GM21381 (cell line): ENCODE measurements around the gene EPAS1.

Experiments
- ATAC-seq: cut with Tn5 transposase; IDR thresholded peaks from one replicate; pipeline ENCODE4 v1.9.1; 2021; ENCODE audit warnings: mild to moderate bottlenecking, moderate library complexity; ENCODE audit not compliant: unreplicated experiment

EPAS1 gene

DNA sequence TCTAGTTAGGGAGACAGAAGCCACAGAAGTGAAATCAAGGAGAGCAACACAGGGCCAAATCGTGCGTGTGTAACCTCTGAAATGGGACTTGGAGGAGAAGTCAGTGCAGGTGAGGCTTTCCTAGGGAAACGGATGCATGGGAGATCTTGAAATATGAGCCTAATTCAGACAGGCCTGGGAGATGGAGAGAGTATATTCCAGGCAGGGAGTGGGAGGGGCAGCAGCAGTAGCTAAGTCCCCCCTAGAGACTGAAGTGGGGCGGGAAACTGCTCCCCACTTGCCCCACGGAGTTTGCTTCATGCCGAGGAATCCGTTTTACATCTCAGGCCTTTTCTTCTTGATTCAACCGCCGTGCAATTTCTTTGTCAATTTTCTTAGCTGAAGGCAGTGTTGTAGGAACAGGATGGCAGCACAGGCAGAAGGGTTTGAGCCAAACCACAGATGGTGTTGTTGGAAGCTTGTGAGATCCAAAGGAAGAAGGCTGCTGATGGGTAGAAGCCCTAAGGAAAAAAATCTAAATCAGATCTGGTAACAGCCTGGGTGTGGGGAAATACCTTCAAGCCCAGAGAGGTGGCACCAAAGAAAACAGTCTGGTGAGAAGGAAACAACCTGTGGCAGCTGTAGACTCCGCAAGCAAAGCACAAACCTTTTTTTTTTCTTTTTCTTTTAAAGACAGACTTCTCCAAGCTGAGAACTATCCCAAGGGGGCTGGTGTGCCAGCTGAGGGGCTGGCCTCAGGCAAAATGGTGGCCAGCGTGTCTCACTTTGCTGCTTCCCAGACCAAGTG lies 40.2 kb downstream of the EPAS1 start:
- ATAC-seq: no peak

DNA sequence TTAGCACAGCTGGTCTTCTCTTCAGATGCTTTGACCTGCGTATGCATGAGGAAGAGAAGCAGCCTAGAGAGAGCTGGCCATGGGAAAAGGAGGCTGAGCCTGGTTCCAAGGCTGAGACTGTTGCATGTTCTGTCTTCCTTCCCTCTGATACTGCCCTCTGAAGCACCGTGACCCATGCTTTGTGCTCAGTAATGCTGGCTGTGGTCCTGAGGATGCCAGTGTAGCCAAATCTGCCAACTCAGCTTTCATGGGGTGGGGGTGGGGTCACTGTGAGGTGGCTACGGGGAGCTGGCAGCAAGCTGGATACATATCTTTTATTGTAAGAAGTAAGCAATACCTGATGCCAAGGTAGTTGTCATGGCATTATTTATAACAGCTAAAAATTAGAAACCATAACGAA lies 41.5 kb downstream of the EPAS1 start:
- no peak for ATAC-seq

DNA sequence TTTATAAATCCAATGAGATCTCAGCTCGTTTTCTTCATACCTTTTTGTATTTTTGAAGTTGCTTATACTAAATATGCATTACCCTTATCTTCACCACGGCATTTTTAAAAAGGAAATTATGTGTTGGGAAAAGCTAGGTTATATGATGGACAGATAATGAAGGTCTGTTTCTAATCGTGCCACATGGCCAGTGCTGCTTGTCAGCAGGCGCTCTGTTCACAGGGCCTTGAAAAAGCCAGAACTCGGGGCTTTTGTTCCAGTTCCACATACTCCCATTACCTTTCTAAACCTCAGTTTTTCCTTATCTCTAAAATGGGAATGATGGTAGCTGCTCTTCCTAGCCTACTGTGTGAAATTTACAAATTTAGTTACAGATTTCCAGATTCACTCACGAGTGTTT lies 42.0 kb downstream of the EPAS1 start:
- ATAC-seq: no peak

DNA sequence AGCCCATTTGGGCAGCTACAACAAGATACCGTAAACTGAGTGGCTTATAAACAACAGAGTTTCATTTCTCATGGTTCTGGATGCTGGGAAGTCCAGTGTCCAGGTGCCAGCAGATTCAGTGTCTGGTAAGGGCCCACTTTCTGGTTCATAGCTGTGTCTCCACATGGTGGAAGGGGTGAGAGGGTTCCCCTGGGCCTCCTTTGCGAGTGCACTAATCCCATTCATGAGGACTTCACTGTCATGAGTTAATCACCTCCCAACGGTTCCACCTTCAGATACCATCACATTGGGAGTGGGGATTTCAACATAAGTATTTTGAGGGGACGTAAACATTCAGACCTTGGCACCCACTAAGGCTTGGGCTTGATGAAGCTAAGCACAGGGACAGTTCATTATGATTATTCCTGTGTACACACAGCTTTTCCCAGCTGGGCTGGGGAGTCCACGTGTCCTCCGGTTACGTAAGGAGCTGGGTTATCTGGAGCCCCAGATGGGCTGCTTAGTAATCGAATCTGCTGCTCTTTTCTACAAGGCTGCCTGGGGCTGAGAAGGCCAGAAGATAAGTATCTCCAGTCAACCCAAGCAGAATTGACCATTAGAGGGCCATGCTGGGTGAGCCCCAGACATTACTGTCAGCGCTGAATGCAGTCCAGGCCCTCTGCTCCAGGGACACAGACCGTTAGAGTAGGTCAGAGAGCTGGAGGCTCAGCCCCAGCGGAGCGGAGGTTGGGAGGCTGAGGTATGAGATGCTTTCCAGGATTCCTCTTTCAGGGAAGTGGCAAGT lies 42.7 kb downstream of the EPAS1 start:
- ATAC-seq: no peak

DNA sequence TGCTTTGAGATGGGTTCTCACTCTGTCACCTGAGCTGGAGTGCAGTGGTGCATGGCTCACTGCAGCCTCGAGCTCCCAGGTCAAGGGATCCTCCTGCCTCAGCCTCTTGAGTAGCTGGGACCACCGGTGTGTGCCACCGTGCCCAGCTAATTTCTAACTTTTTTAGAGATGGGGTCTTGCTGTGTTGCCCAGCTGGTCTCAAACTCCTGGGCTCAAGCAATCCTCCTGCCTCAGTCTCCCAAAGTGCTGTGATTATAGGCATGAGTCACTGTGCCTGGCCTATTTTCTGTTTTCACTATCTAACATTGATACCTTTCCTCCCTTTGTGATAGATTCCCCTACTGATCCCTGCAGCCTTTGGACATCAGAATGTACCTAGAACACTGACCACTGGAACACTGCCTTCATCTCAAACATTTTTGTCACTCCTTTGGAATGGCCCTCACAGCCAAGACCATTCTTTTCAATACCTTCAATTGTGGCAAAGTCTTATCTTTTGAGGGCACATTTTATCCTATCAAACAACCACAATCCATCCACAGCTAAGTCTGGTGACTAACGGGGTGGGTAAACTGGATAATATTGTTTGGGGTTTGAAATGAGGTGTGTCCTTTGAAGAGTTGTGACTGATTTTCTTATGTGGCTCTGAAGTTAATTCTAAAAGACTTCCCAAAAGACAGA lies 43.7 kb downstream of the EPAS1 start:
- ATAC-seq: no peak

DNA sequence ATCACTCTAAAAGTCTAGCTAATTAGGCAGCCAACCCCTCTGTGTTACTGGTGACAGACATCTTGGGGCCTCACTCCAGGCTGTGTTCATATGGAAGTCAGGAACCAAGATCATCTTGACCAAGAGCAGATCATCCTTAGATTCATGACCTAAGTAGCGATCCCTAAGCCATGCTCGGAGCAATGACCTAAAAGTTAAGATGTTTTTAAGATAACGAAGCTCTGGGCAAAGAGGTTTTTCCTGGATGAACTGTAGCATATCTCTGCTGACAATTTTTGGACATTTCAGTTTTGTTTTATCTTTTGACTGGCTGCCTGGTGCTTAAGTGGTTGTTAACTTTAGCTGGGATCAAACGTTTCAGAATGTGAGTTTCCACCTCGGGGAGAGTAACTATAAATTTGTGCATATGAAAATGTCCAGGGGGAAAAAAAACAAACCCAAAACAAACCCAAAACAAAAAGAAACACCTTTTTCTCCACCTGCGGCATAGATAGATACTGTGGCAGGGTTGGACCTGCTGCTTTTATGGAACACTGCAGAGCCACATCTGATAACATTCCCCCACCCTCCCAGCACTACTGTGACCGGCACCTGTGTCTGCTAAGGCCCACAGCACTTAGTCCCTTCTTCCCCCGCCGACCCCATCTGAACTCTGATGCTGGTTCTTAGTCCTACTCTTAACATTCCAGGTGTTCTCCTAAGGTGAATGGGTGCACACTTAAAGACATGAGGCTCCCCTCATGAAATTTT lies 45.5 kb downstream of the EPAS1 start:
- no peak for ATAC-seq

DNA sequence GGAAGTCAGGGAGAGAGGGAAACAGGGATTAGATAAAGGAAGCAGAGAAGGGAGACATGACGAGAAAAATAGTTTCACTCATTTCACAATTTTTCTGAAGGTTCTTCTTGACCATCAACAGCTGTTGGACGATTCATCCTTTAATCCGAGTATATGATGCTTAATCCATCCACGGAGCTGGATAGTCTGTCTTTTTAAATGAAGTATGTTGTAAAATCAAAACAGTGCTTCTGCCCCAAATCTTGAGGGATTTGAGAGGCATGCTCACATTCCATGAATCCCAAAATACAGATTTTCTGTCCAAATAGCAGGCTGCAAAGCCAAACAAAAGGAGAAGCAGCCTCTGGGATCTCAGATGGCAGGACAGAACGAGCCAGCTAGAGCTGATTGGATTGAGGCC lies 47.5 kb downstream of the EPAS1 start:
- no peak for ATAC-seq

DNA sequence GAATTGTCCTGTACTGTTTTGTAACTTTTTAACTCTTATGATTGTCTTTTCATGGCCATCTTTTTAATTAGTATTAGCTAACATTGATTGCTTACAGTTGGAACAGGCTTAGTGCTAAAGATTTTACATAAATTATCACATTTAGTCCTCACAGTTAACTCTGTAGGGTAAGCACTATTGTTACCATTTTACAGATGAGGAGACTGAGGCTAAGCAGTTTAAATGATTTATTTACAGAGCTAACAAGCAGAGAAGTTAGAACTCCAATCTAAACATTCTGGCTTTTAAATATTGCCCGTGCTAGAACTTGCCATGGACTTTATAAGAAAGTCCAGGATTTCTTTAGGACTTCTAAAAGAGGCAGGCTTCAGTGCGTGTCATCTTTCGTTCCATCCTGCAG lies 48.6 kb downstream of the EPAS1 start:
- no peak for ATAC-seq

DNA sequence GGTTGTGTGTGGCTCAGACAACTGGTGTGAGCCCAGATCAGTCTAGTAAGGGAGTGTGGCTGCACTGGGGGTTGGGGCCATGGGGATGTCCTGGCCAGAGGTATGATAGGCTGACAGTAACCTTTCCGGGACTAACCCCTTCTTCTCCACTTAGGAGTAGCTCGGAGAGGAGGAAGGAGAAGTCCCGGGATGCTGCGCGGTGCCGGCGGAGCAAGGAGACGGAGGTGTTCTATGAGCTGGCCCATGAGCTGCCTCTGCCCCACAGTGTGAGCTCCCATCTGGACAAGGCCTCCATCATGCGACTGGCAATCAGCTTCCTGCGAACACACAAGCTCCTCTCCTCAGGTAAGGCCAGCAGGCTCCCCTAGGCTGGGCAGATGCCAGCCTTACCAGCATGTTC lies 49.5 kb downstream of the EPAS1 start:
- no peak for ATAC-seq

DNA sequence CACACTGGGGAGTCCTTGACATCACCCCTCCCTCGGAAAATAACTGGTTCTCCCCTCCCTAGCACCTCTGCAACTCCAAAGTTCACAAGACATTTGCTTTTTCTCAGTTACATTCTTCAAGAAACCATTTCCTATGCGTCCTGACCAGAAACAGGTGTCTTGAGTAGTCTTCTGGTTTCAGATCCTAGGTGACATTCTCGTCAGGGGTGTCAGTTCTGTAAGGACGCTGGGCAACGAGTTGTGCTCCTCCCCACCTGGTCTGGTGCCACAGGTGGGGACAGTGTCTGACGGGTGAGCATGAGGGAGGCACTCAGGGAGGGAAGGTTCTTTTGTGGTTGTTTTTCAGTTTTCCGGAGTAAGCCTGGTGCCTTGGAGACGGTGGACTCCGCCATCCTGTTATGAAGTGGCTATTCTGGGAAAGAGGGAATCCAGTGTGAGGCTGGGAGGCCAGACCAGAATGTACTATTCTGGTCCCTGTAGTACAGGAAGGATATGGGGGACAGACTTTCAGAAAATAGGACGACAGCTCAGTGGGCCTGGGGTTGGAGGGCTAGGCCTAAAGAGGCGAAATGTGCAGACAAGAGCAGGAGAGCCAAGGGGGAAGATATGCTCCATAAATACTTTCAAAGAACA lies 50.6 kb downstream of the EPAS1 start:
- ATAC-seq: no peak

DNA sequence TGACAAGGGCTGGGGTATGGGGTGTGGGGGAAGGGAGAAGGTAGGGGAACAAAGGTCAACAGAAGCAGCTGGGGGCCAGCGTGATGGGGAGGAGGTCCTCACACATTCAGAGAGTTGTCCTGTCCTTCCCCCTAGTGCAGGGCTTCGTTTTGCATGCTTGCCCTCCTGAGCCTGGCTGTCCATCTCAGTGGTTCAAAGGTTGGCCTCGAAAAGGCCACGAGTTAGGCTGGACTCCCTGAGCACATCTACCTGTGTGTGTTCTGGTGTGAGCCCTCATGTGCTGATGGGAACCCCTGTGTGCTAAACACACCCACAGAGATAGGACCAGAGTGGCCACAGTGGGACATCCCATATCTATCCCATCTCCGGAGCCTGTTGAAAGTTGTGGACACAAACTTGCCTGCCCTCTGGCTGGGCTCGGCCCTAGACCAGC lies 51.9 kb downstream of the EPAS1 start:
- ATAC-seq: no peak

DNA sequence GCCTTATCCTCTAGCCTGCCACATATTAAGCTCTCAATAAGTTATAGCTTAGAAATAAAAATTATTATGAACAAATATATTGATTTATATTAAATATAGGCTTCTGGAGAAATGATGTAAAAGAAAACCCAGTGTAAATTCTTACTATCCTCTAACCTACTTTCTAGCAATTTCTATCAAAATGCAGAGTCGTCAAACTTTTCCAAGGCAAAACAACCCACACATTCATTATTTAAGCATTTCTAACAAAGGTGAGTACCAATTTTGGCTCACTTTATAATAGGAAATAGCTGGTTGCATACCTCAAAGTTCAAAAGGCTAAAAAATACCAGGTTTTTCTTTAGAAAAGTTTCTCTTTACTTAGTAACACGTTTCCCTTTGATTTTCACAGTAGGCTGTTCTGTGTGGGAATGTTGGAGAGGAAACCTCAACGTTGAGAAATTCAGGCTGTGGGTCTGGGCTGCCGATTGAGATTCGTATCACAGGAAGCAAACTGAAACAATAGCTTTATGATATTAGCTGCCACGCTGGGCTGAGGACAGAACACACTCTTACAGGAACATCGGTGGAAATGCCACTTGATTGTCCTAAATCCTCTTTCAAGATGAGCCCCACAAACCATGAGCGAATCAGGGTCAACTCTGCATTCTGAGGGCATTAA lies 53.0 kb downstream of the EPAS1 start:
- ATAC-seq: no peak

DNA sequence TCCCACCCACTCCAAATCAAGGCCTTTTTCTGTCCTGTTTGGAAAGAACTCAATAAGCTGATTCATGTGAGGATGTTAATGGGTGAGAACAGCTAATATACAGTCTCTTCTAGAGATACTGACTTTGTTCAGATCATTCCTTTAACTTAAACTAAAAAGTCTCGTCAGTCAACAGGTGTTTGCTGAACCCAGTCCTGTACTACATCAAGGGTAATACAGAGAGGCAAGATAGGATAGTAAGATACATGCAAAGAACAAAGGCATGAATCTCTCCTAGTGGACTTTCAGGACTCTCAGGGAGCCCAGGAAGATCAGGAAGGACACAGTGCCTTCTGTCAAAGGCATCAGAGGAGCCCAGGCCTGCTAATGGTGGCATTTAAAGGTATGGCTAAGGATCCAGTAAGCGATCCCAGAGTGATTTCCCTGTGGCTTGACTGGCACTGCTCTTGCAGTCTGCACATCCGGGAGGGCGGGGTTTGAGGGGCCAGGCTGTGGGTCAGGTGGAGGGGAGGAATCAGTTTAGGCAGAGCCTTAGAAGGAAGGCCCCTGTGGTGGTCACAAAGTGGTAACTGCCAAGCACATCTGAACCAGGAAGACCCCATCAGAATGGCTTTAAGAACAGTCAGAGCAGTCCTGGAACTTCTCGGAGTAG lies 54.0 kb downstream of the EPAS1 start:
- ATAC-seq: no peak

DNA sequence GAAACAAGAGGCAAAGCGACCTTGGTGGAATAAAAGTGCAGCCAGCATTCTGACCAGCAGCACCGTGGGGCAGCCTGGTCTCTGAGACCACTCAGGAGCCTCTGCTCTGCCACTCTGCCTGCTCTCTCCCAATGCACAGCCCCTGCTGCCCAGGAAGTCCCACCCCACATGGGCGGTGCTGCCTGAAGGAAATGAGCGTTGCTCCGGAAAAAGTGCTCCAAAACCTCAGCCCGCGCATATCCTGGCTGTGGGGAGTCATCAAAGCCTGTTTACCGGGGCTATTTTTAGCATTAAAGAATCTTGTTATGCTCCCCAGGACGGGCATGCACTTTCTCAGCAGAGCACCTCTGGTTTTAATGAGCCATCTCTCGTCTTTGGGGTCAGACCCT lies 54.5 kb downstream of the EPAS1 start:
- no peak for ATAC-seq

DNA sequence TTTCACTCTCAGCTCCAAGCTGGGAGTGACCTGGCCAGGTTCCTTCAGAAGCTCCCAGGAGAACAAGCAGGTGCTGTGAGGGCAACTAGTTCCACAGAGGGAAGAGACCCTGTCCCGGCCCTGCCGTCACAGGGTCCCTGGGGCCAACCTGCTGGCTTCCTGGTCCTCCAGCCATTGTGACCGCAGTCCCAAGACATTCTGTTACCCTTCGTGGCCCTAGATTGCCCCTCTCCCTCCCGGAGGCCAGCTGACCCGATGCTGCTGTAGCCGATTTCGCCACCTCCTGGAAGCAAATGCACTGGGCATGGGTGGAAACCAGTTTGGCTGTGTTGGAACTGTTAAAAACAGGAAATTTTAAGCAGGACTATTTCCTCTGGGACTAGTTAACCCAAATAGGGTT lies 55.4 kb downstream of the EPAS1 start:
- ATAC-seq: no peak

DNA sequence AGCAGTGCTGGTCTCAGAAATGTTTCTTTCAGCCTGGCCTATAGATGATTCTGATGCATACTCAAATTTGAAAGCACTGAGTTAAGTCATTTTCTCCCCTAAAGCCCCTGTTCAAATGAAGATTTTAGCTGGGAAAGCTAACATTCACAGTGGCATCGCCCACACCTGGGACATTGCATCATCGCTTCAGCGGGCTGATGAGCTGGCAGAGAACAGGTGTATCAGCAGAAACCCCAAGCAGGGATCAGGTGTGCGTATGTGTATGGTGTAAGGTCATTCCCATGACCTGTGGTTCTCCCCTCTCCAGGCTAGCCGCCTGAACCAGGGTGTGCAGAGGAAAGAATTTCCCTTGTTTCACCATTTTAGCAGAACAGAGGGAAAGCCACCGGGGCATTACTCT lies 56.3 kb downstream of the EPAS1 start:
- ATAC-seq: no peak

DNA sequence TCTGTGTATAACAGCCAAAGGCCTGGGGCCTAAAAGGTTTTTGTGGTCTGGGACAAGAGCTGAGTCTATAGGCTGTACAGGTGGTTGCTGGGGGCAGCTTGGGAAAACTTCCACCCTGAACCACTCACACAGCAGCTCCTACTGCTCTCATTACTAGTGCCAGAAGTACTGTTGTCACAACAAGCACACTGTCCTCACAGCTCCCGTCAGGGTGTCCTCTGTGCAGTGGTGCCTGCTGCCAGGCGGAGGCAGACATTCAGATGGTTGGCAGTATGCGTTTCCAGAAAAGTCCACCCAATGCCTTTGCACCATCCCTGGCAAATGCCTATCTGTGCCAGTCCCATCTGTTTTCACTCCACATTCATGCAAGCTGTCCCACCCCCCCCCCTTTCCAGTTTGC lies 58.5 kb downstream of the EPAS1 start:
- no peak for ATAC-seq

DNA sequence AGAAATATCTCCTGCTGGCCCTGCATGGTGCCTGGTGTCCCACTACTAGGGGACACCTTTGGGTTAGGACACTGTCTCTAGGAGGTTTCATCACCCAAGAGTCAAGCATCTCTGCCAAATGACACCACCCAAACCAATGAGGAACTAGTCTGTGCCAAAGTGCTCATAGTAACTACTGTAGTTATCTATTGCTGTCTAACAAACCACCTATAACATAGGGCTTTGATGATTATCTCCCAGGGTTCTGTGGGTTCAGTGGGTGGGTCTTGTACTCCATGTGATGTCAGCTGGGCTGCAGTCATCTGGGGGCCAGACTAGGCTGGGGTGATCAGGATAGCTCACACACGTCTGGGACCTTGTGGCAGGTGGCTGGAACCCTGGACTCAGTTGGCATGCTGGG lies 59.8 kb downstream of the EPAS1 start:
- no peak for ATAC-seq

DNA sequence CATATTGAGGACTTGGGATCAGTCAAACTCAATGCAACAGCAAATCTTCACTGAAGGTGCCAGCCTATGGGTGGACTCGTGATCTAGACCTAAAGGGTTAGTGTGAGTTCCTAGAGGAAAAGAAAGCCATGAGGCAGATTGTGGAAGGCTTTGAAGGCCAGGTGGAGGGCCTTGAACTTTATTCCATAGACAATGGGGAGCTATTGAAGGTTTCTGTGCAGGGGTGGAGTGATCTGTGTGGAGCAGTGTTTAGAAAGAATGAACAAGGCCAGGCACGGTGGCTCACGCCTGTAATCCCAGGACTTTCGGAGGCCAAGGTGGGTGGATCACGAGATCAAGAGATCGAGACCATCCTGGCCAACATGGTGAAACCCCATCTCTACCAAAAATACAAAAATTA lies 61.5 kb downstream of the EPAS1 start:
- no peak for ATAC-seq

DNA sequence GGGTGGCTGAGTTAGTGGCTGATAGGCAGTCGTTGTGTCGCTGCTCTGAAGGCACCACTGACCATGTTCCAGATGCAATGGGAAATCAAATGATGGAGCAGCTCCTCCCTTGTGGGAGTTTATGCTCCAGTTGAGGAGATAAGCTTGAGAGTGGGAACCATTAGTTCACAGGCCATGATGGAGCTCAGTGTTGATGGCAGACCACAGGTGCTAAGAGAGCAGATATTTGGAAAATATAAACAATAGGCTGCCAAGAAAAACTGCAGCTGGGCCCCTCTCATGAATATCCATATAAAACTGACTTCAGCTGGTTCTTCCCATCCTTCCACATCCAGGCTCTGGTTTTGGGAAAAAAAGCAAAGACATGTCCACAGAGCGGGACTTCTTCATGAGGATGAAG lies 63.1 kb downstream of the EPAS1 start:
- ATAC-seq: no peak
